Peyer's patch (tissue), 4 donors: ENCODE results near the gene ESRP2. TPM values are rescaled to one million over a fixed set of nuclear protein-coding genes. Genes with fewer than 3 reads are reported as not detected.

Source experiments
- DNase-seq, 3 donors: peaks; one replicate each; pipeline ENCODE4 v3.0.0-alpha.2; 2017 to 2019
- H3K27ac ChIP-seq, 4 donors: fragments of 200-600 bp; sonication (generic); one replicate each; pipeline ENCODE4 v1.5.1; 2016 to 2019
- H3K27me3 ChIP-seq, 2 donors: fragments of 200-600 bp; sonication (generic); one replicate each; pipeline ENCODE4 v1.5.1; 2019
- H3K36me3 ChIP-seq, 3 donors: fragments of 200-600 bp; sonication (generic); one replicate each; pipeline ENCODE4 v1.5.1; 2016 to 2019
- H3K4me1 ChIP-seq, 4 donors: fragments of 200-600 bp; sonication (generic); one replicate each; pipeline ENCODE4 v1.5.1; 2016 to 2019
- H3K4me3 ChIP-seq, 4 donors: fragments of 200-600 bp; sonication (generic); 1 replicate in 3 of 4; 2 replicates in 1 of 4; pipeline ENCODE4 v1.5.1; 2016 to 2019; ENCODE audit warnings: mild to moderate bottlenecking in 1 of 4
- H3K9me3 ChIP-seq, 4 donors: fragments of 200-600 bp; sonication (generic); one replicate each; pipeline ENCODE4 v1.5.1; 2016 to 2019; ENCODE audit warnings: mild to moderate bottlenecking in 1 of 4
- POLR2A ChIP-seq, 2 donors: fragments of 450-650 bp; IDR thresholded peaks; one replicate each; pipeline ENCODE4 v1.5.1; 2017; ENCODE audit warnings: antibody characterized with exemption in 2 of 2, mild to moderate bottlenecking in 2 of 2, moderate library complexity in 2 of 2
- total RNA-seq, 4 donors: library from RNA; depleted of rRNA; stranded (reverse); fragments of >200 nt; gene quantifications; one replicate each; pipeline ENCODE4 v1.1.0, GENCODE V29; 2016
- TF ChIP-seq, protein P1 (sequence below), 6 experiments: fragments of 450-650 bp in 4 of 6; fragments of 200-600 bp in 2 of 6; sonication (generic) in 1 of 6; IDR thresholded peaks; one replicate each; pipeline ENCODE4 v1.5.1; 2017 to 2019; ENCODE audit warnings: antibody characterized with exemption in 6 of 6, mild to moderate bottlenecking in 3 of 6, moderate library complexity in 1 of 6

ESRP2 gene
- total RNA-seq, 4 donors from 2014 or later, result 15.7 to 67.4 (median 40.9) TPM

DNA sequence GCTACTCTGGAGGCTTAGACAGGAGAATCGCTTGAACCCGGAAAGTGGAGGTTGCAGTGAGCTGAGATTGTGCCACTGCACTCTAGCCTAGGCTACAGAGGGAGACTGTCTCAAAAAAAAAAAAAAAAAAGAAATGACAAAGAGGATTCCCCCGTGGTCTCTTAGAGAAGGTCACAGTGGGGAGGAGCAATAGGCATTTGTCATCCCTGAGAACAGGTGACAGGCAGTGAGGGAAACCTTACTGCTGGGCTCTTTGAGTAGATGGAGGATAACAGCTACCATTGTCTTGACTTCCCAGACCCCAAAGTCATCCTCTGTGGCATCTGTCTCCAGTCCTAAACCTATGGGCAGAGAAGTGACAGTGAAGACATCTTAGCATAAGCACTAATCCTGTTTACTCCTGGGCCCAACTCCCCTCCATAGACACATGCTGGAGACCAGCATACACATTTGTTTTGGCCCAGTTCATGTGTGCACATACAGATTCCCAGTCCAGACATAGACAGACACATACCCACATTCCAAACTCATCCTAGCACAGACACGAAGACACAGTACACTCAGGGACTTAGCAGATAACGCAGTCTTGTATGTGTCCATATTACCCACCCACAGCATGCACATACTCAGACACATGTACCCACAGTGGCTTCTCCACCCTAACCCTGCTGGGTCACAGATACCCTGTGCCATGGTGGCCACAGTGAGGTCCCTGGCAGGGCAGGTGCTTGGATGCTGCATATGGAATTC is 2.7 kb downstream of the ESRP2 start:
- TF ChIP-seq, protein P1, sequence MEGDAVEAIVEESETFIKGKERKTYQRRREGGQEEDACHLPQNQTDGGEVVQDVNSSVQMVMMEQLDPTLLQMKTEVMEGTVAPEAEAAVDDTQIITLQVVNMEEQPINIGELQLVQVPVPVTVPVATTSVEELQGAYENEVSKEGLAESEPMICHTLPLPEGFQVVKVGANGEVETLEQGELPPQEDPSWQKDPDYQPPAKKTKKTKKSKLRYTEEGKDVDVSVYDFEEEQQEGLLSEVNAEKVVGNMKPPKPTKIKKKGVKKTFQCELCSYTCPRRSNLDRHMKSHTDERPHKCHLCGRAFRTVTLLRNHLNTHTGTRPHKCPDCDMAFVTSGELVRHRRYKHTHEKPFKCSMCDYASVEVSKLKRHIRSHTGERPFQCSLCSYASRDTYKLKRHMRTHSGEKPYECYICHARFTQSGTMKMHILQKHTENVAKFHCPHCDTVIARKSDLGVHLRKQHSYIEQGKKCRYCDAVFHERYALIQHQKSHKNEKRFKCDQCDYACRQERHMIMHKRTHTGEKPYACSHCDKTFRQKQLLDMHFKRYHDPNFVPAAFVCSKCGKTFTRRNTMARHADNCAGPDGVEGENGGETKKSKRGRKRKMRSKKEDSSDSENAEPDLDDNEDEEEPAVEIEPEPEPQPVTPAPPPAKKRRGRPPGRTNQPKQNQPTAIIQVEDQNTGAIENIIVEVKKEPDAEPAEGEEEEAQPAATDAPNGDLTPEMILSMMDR (IDR thresholded peaks at IDR 0.05), result no peak
- TF ChIP-seq POLR2A (IDR thresholded peaks at IDR 0.05), result no peak
- Histone ChIP-seq H3K36me3 (peaks cover 0 to 36% (median 0%) of the 10 kb centered on the region in 3 donors), H3K9me3 (no peaks in the 10 kb centered on the region), H3K4me3 (peak overlapping the region in 2 of 4 donors; percentile 55 to 57), H3K27ac (peak overlapping the region in 2 of 4 donors; percentile 90 to 92), H3K27me3 (no peaks in the 10 kb centered on the region), H3K4me1 (peaks cover 0 to 44% (median 15%) of the 10 kb centered on the region in 4 donors)
- DNase-seq, result peak in 1 of 3 donors; percentile 18

DNA sequence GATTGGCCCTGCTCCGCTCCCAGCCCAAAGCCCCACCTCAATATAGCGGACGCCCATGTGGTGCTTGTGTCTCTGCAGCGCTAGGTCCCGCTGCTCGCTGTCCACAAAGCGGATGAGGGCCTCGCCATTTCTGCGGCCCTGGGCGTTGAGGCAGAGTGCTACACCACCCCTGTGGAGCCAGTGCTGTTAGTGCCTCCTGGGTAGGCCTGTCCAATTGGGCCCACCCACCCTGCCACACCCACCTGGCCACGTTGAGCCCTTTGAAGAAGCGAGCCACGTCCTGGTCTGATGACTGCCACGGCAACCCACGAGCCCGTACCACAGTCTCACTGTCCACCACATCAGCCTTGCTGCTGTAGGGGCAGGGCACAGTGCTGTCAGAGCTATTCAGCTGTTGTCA is 3.6 kb downstream of the ESRP2 start:
- no peaks in the 10 kb centered on the region for H3K9me3 ChIP-seq
- H3K36me3 ChIP-seq, result peaks cover 0 to 36% (median 0%) of the 10 kb centered on the region in 3 donors
- no peak overlapping the region for H3K4me3 ChIP-seq
- H3K27me3 ChIP-seq, result no peaks in the 10 kb centered on the region
- peak in 2 of 3 donors; percentile 51 to 55 for DNase-seq
- no peak for TF ChIP-seq POLR2A (IDR thresholded peaks at IDR 0.05)
- TF ChIP-seq, protein P1 (IDR thresholded peaks at IDR 0.05), result no peak
- no peak overlapping the region for H3K27ac ChIP-seq
- H3K4me1 ChIP-seq, result peaks cover 0 to 50% (median 15%) of the 10 kb centered on the region in 4 donors

DNA sequence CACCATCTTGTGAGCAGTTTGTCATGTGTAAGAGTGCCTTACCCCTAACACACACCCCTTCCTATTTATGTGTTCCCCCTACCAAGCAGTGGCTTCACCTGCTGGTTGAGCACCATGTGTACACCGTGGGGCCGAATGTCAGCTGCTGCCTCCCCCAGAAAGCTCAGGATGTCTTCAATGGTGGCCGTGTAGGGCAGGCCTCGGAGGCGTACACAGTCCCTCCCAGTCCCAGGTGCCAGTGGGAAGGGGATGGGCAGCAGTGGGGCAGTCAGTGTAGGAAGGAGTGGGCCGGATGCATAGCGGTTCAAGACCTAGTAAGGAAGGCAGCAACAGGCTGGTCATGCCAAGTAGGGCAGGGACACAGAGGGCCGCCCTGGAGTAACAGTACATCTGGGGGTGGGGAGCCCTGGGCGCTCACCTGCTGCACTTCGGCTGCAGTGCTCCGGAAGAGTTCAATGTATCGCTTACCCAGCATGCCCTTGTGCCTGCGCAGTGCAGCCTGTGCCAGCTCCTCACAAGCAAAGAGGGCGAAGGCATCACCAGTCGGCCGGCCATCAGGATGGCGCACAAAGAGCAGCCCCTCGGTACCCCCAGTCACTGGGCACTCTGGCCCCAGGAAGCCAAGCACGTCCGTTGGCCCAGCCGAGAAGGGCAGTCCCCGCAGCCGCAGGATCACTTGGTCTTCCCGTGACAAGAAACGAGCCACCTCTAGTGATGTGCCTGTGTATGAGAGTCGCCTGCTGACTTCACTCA is 4.4 kb downstream of the ESRP2 start:
- H3K9me3 ChIP-seq, result no peaks in the 10 kb centered on the region
- TF ChIP-seq POLR2A (IDR thresholded peaks at IDR 0.05), result no peak
- H3K4me3 ChIP-seq, result no peak overlapping the region
- H3K27ac ChIP-seq, result no peak overlapping the region
- H3K27me3 ChIP-seq, result no peaks in the 10 kb centered on the region
- peak in 1 of 3 donors; percentile 46 for DNase-seq
- peaks cover 0 to 36% (median 0%) of the 10 kb centered on the region in 3 donors for H3K36me3 ChIP-seq
- peaks cover 0 to 50% (median 13%) of the 10 kb centered on the region in 4 donors for H3K4me1 ChIP-seq

DNA sequence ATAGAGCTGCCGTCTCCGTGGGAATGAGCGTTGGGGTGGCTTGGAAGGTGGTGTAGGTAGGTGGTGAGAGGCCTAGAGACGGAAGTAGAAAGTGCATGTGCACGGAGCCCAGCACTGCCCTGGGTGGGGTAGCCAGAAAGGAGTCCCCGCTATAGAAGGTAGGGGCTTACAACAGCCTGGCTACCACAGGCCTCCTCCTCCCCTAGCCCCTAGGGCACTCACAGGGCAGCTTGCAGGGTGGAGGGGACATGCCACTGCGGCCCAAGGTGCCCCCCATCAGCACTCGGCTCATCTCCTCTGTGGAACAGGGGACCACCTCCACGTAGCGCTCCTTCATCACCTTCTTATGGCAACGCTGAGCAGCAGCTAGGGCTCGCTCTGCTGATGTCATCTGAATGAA is 5.0 kb downstream of the ESRP2 start:
- Histone ChIP-seq H3K9me3 (no peaks in the 10 kb centered on the region), H3K27me3 (no peaks in the 10 kb centered on the region), H3K4me3 (no peak overlapping the region), H3K27ac (no peak overlapping the region), H3K4me1 (peaks cover 0 to 44% (median 8%) of the 10 kb centered on the region in 4 donors), H3K36me3 (peaks cover 0 to 36% (median 0%) of the 10 kb centered on the region in 3 donors)
- TF ChIP-seq POLR2A (IDR thresholded peaks at IDR 0.05), result no peak
- TF ChIP-seq, protein P1 (IDR thresholded peaks at IDR 0.05), result no peak
- peak in 1 of 3 donors; percentile 42 for DNase-seq

DNA sequence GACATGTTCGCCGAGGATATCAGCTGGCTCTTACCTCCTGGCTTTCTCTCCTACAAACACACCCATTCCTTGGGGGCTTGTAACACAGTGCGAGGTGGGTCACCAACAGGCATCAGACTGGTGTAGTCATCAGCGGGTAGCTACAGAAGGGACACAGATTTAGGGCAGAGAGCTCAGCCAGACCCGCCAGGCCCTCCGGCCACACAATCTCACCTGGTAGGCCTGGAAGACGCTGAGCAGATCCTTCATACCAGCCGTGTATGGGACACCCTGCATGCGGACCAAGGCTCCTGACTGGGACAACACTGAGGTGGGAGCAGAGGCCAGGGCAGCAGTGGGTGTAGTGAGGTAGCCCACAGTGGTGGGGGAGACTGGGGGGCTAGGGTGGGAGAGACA is 5.8 kb downstream of the ESRP2 start:
- Histone ChIP-seq H3K27ac (no peak overlapping the region), H3K4me1 (peaks cover 0 to 42% (median 8%) of the 10 kb centered on the region in 4 donors), H3K36me3 (peaks cover 0 to 36% (median 0%) of the 10 kb centered on the region in 3 donors), H3K27me3 (no peaks in the 10 kb centered on the region), H3K4me3 (no peak overlapping the region), H3K9me3 (no peaks in the 10 kb centered on the region)
- no peak for TF ChIP-seq POLR2A (IDR thresholded peaks at IDR 0.05)
- TF ChIP-seq, protein P1 (IDR thresholded peaks at IDR 0.05), result no peak
- DNase-seq, result peak in 1 of 3 donors; percentile 43
